ENCODE results near the gene PDE4D.
"Not testable (repeated sequence)": the region's sequence is repeated elsewhere in the genome, so short reads cannot be mapped to it uniquely, and the experiment has no call there.

Gene PDE4D

DNA sequence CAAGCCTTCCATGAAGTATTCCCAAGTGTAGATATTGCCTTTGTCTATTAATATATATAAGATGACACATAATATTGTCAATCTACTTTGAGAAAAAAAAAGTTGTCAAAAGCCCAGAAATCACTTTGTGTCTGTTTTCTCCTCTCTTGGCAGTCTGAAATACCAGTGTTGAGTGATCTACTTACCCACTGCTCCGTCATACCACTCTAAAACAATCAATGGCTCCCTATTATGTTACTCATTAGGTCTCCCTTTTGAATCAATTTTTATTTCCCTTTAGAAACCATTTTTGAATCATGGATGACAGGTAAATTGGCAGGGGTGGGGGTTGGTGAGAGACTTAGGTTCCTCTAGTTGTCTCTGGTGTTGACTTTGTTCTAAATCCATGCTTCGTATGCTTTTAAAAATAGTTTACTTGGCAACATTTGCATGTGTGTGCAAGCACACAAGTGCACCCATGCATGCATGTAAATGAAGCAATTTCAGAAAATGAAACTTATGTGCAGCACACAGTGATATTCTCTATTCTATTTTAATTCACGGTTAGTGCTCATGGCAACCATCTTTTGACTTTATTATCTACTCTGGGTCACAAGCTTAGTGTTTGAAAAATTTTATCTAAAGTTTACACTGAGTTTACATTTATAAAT, 931.8 kb downstream of the PDE4D start:
- no peak overlapping the region for H3K4me3 ChIP-seq (ENCODE audit: extremely low read depth, insufficient read depth, low read length, poor library complexity, severe bottlenecking)
- peaks cover 6% of the 10 kb centered on the region for H3K4me1 ChIP-seq (ENCODE audit: control insufficient read depth, insufficient read depth, low read length, poor library complexity, severe bottlenecking)
- H3K9me3 ChIP-seq (ENCODE audit: control insufficient read depth, low read length), result no peaks in the 10 kb centered on the region
- WGBS, 2 experiments (ENCODE audit: insufficient coverage in 2 of 2), result 89 to 100% methylated on average over 1 of the region's 3 CpGs
- H3K27ac ChIP-seq (ENCODE audit: low read depth, low read length, severe bottlenecking), result no peak overlapping the region
- H3K36me3 ChIP-seq (ENCODE audit: control insufficient read depth, insufficient read depth, low read length), result no peaks in the 10 kb centered on the region

DNA sequence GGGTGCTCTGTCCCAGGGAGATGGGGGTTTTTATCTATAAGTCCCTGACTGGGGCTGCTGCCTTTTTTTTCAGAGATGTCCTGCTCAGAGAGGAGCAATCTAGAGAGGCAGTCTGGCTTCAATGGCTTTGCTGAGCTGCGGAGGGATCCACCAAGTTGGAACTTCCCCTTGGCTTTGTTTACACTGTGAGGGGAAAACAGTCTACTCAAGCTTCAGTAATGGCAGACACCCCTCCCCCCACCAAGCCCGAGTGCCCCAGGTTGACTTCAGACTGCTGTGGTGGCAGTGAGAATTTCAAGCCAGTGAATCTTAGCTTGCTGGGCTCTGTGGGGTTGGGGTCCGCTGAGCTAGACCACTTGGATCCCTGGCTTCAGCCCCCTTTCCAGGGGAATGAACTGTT, 934.8 kb downstream of the PDE4D start:
- WGBS, 2 experiments (ENCODE audit: insufficient coverage in 2 of 2), result 80 to 86% methylated on average over 1 of the region's 3 CpGs
- H3K4me1 ChIP-seq (ENCODE audit: control insufficient read depth, insufficient read depth, low read length, poor library complexity, severe bottlenecking), result peaks cover 6% of the 10 kb centered on the region
- no peaks in the 10 kb centered on the region for H3K36me3 ChIP-seq (ENCODE audit: control insufficient read depth, insufficient read depth, low read length)
- no peak overlapping the region for H3K27ac ChIP-seq (ENCODE audit: low read depth, low read length, severe bottlenecking)
- H3K9me3 ChIP-seq (ENCODE audit: control insufficient read depth, low read length), result no peaks in the 10 kb centered on the region
- no peak overlapping the region for H3K4me3 ChIP-seq (ENCODE audit: extremely low read depth, insufficient read depth, low read length, poor library complexity, severe bottlenecking)

DNA sequence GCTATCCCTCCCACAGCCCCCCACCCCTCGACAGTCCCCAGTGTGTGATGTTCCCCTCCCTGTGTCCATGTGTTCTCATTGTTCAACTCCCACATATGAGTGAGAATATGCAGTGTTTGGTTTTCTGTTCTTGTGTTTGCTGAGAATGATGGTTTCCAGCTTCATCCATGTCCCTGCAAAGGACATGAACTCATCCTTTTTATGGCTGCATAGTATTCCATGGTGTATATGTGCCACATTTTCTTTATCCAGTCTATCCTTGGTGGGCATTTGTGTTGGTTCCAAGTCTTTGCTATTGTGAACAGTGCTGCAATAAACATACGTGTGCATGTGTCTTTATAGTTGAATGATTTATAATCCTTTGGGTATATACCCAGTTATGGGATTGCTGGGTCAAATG, 940.3 kb downstream of the PDE4D start:
- WGBS, 2 experiments (ENCODE audit: insufficient coverage in 2 of 2), result no CpG with 5 or more reads among the region's 2 CpGs
- H3K36me3 ChIP-seq (ENCODE audit: control insufficient read depth, insufficient read depth, low read length); H3K4me1 ChIP-seq (ENCODE audit: control insufficient read depth, insufficient read depth, low read length, poor library complexity, severe bottlenecking); H3K4me3 ChIP-seq (ENCODE audit: extremely low read depth, insufficient read depth, low read length, poor library complexity, severe bottlenecking); H3K27ac ChIP-seq (ENCODE audit: low read depth, low read length, severe bottlenecking); H3K9me3 ChIP-seq (ENCODE audit: control insufficient read depth, low read length): not testable (repeated sequence)

DNA sequence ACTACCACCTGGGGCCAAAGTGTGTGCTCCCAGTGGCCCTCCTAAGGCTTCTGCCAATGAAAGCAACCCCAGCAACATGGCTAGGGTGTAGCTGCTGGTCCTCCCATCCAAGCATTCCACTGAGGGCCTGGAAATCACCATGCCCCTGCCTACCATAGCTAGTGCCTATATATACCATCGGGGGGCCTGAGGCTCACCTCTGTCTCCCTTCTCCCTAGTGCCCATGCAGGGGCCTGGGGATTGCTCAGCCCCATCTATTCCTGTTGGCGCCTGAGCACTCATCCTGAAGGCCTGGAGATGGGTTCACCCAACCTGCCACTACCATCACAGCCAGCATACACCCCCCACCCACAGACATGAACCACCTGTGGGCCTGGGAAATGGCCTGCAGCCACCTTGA, 943.3 kb downstream of the PDE4D start:
- 100% methylated on average over 1 of the region's 2 CpGs for WGBS, 2 experiments (ENCODE audit: insufficient coverage in 2 of 2)
- H3K4me3 ChIP-seq (ENCODE audit: extremely low read depth, insufficient read depth, low read length, poor library complexity, severe bottlenecking), result no peak overlapping the region
- H3K9me3 ChIP-seq (ENCODE audit: control insufficient read depth, low read length), result no peaks in the 10 kb centered on the region
- no peaks in the 10 kb centered on the region for H3K36me3 ChIP-seq (ENCODE audit: control insufficient read depth, insufficient read depth, low read length)
- no peak overlapping the region for H3K27ac ChIP-seq (ENCODE audit: low read depth, low read length, severe bottlenecking)
- no peaks in the 10 kb centered on the region for H3K4me1 ChIP-seq (ENCODE audit: control insufficient read depth, insufficient read depth, low read length, poor library complexity, severe bottlenecking)

DNA sequence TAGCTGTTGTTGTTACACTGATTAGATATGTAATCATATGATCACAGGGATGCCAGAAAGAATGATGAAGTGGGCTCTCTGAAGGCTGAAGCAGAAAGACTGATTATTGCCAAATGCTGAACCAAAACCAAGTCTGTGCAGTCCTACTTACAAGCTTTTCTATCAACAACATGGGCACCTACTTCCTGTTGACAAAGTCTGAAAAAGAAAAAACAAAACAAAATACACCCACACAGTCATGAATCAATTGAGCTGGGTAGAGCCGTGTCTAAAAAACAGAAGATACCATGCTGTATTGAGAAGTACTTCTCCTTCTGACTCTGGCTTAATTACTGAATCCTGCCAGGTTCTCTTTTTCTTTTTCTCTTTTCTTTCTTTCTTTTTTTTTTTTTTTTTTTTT, 947.3 kb downstream of the PDE4D start:
- no peaks in the 10 kb centered on the region for H3K9me3 ChIP-seq (ENCODE audit: control insufficient read depth, low read length)
- H3K36me3 ChIP-seq (ENCODE audit: control insufficient read depth, insufficient read depth, low read length), result no peaks in the 10 kb centered on the region
- no CpG with 5 or more reads among the region's 1 CpG for WGBS, 2 experiments (ENCODE audit: insufficient coverage in 2 of 2)
- H3K27ac ChIP-seq (ENCODE audit: low read depth, low read length, severe bottlenecking), result no peak overlapping the region
- H3K4me3 ChIP-seq (ENCODE audit: extremely low read depth, insufficient read depth, low read length, poor library complexity, severe bottlenecking), result no peak overlapping the region
- H3K4me1 ChIP-seq (ENCODE audit: control insufficient read depth, insufficient read depth, low read length, poor library complexity, severe bottlenecking), result no peaks in the 10 kb centered on the region

DNA sequence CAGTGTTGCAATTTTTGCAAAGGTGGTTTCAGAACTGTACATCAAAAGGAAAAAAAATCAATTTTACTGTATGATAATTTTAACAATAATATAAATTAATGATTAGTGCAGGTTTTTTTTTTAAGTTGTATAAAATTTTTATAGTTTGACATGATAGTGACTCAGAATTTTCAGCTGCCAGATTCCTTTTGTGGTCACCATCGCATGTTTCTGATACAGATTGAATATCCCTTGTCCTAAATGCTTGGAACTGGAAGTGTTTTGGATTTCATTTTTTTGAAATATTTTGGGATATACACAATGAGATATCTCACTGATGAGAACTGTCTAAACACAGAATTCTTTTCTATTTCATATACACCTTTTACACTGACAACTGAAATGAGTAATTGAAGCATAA, 949.3 kb downstream of the PDE4D start:
- Histone ChIP-seq H3K27ac (ENCODE audit: low read depth, low read length, severe bottlenecking) (no peak overlapping the region), H3K4me1 (ENCODE audit: control insufficient read depth, insufficient read depth, low read length, poor library complexity, severe bottlenecking) (no peaks in the 10 kb centered on the region), H3K36me3 (ENCODE audit: control insufficient read depth, insufficient read depth, low read length) (no peaks in the 10 kb centered on the region), H3K9me3 (ENCODE audit: control insufficient read depth, low read length) (no peaks in the 10 kb centered on the region), H3K4me3 (ENCODE audit: extremely low read depth, insufficient read depth, low read length, poor library complexity, severe bottlenecking) (no peak overlapping the region)
- WGBS, 2 experiments (ENCODE audit: insufficient coverage in 2 of 2), result 100% methylated on average over 1 of the region's 1 CpG; no CpG with 5 or more reads in 1 of the 2 experiments

DNA sequence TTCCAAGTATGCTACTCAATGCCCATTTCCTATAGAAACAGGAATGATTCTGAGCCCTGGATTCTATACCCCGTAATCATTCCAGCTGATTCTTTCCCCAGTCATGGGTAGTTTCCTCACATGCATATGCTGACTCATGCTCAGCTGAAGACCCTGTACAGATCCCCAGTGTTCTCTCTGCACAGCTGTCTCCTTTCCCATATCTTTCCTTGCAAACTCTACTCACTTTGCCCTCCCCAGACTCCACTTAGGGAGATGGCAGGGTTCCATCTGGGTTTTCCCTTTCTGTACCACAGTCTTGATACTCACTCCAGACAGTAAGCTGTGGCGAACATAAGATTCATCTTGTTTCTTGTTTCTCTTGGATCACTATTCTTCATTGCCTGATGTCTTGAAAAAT, 953.1 kb downstream of the PDE4D start:
- Histone ChIP-seq H3K4me1 (ENCODE audit: control insufficient read depth, insufficient read depth, low read length, poor library complexity, severe bottlenecking) (no peaks in the 10 kb centered on the region), H3K9me3 (ENCODE audit: control insufficient read depth, low read length) (peaks cover 3% of the 10 kb centered on the region), H3K27ac (ENCODE audit: low read depth, low read length, severe bottlenecking) (peak overlapping the region; percentile 17), H3K36me3 (ENCODE audit: control insufficient read depth, insufficient read depth, low read length) (no peaks in the 10 kb centered on the region), H3K4me3 (ENCODE audit: extremely low read depth, insufficient read depth, low read length, poor library complexity, severe bottlenecking) (no peak overlapping the region)
- 94 to 97% methylated on average over 2 of the region's 2 CpGs for WGBS, 2 experiments (ENCODE audit: insufficient coverage in 2 of 2)

DNA sequence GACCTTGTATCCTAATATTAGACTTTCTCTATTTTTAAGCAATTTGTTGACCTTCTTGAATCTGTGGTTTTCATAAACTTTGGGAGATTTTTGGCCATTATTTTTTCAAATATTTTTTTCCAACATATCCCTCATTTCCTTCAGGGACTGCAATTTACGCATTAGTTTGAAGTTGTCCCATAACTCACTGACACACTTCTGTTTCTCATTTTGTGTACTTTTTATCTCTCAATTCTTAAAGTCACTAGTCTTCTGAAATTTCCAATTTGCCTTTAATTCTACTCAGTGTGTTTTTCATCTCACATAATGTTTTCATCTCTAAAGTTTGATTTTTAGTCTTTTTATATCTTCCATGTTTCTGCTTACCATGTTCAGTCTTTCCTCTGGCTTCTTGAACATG, 953.9 kb downstream of the PDE4D start:
- Histone ChIP-seq H3K27ac (ENCODE audit: low read depth, low read length, severe bottlenecking) (no peak overlapping the region), H3K9me3 (ENCODE audit: control insufficient read depth, low read length) (peaks cover 3% of the 10 kb centered on the region), H3K36me3 (ENCODE audit: control insufficient read depth, insufficient read depth, low read length) (no peaks in the 10 kb centered on the region), H3K4me1 (ENCODE audit: control insufficient read depth, insufficient read depth, low read length, poor library complexity, severe bottlenecking) (no peaks in the 10 kb centered on the region), H3K4me3 (ENCODE audit: extremely low read depth, insufficient read depth, low read length, poor library complexity, severe bottlenecking) (no peak overlapping the region)
- WGBS, 2 experiments (ENCODE audit: insufficient coverage in 2 of 2), result 80 to 100% methylated on average over 1 of the region's 1 CpG

DNA sequence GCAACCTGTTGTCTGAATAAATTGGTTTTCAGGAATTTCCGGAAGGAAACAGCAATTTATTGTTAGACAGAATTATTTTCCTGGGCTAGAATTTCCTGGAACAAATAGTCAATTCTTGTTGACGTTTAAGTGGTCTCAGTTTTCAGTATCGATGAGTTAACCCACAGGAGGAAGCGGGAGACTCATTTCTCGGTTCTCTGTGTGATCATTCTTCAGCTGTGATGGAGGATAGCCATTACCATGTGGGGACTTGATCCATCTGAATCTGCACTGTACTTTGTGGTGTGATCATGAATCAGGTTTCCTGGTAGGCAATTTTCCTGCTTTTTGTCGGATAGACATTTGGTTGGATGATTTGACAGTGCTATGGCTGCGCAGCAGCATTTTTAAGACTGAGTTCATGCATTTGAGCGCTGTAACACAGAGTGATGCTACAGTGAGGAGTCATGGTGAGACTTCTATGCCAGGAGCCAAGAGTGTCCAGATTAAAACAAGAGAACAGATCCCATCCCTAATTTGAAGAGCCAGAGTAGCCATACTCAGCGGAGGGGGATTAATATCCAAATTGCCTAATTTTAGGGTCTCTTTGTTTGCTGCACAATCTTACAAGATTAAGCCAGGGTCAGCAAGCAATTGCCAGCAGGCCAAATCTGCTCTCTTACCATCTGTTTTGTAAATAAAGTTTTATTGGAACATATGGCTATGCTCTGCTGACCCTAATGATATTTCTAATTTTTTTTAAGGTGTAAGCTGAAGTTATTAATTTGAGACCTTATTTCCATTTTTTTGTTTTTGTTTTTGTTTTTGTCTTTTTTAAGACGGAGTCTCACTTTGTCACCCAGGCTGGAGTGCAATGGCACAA, 954.7 kb downstream of the PDE4D start:
- no peak overlapping the region for H3K27ac ChIP-seq (ENCODE audit: low read depth, low read length, severe bottlenecking)

DNA sequence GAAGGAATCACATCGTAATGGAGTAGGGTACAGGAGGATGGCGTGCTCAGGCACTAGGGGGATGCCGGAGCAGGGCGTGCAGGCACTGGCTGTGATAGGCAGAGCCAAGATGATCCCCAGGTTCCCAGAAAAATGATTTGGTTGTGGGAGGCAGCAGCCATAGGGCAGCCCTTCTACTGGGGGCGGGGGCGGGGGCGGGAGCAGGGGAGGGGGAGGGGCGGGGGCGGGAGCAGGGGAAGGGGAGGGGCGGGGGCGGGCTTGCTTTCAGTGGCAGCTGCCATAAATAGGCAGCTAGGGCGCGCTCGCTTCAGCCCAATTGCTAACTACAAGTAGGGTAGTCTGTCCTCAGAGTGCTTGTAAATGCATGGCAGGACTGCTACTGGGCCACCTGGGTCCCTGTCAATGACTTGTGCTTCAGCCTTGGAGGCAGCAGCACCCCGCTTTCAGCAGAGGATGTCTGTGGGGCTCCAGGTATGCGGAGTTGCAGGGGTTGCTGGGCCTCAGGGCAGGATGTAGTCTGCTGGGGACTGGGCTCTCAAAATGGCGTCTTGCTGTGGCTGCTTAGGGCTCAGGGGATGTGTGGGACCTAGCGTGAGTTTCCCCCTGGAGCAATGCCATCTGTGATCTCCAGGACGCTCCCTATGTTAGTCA, 956.4 kb downstream of the PDE4D start:
- H3K9me3 ChIP-seq (ENCODE audit: control insufficient read depth, low read length), result peaks cover 3% of the 10 kb centered on the region
- 92 to 94% methylated on average over 6 to 9 of the region's 19 CpGs for WGBS, 2 experiments (ENCODE audit: insufficient coverage in 2 of 2)

More for the DNA sequence above, 954.7 kb downstream of the PDE4D start:
- no peaks in the 10 kb centered on the region for H3K36me3 ChIP-seq (ENCODE audit: control insufficient read depth, insufficient read depth, low read length)
- WGBS, 2 experiments (ENCODE audit: insufficient coverage in 2 of 2), result 93 to 96% methylated on average over 8 to 9 of the region's 10 CpGs
- H3K4me3 ChIP-seq (ENCODE audit: extremely low read depth, insufficient read depth, low read length, poor library complexity, severe bottlenecking), result no peak overlapping the region
- H3K9me3 ChIP-seq (ENCODE audit: control insufficient read depth, low read length), result peaks cover 3% of the 10 kb centered on the region
- no peaks in the 10 kb centered on the region for H3K4me1 ChIP-seq (ENCODE audit: control insufficient read depth, insufficient read depth, low read length, poor library complexity, severe bottlenecking)

More for the DNA sequence above, 956.4 kb downstream of the PDE4D start:
- Histone ChIP-seq H3K4me3 (ENCODE audit: extremely low read depth, insufficient read depth, low read length, poor library complexity, severe bottlenecking) (no peak overlapping the region), H3K4me1 (ENCODE audit: control insufficient read depth, insufficient read depth, low read length, poor library complexity, severe bottlenecking) (no peaks in the 10 kb centered on the region), H3K36me3 (ENCODE audit: control insufficient read depth, insufficient read depth, low read length) (no peaks in the 10 kb centered on the region), H3K27ac (ENCODE audit: low read depth, low read length, severe bottlenecking) (no peak overlapping the region)
